A549 (cell line): ENCODE data around the gene PIWIL4. TPM values are rescaled to one million over a fixed set of nuclear protein-coding genes. Genes with fewer than 3 reads are reported as not detected.

Experiments used
- ATAC-seq, 2 experiments: fragments of 200-7000 bp in 1 of 2; fragments of >200 bp in 1 of 2; cut with Nextera tagmentation in 1 of 2; cut with Tn5 transposase in 1 of 2; 3 replicates each; pipeline versions ENCODE4 v1.8.0 to v1.9.1; 2018 to 2020; ENCODE audit warnings: mild to moderate bottlenecking in 1 of 2, moderate library complexity in 1 of 2
- CTCF ChIA-PET: fragments of 300-600 bp; sonication (Branson Sonifier 250); formaldehyde crosslinking; extraction: SDS; loops from one replicate; lab custom pipeline; 2021; ENCODE audit warnings: antibody characterized with exemption, inconsistent platforms; lab: Yijun Ruan, JAX
- POLR2A ChIA-PET: fragments of 350-600 bp; formaldehyde crosslinking; extraction: SDS; loops from one replicate; lab custom pipeline; 2021; ENCODE audit warnings: antibody characterized with exemption, inconsistent platforms; lab: Yijun Ruan, JAX
- DNase-seq, 2 experiments: peaks; one replicate each; pipeline versions ENCODE4 v3.0.0 to v3.0.0-alpha.2; 2011 to 2016; ENCODE audit warnings: low read depth in 1 of 2, low spot score in 1 of 2
- FAIRE-seq: peaks from 2 replicates; lab custom pipeline; 2011; peaks lifted over from hg19 to GRCh38; lab: Jason Lieb, UNC
- H3K27ac ChIP-seq, 2 experiments: fragments of >200 bp; sonication (Bioruptor Twin); formaldehyde crosslinking; 3 replicates each; pipeline ENCODE4 v1.5.1; 2016 to 2017
- H3K4me1 ChIP-seq: fragments of >200 bp; sonication (Bioruptor Twin); formaldehyde crosslinking; 3 replicates; pipeline ENCODE4 v1.6.1; 2016
- H3K4me2 ChIP-seq: fragments of >200 bp; sonication (Bioruptor Twin); formaldehyde crosslinking; 3 replicates; pipeline ENCODE4 v1.6.1; 2016
- H3K4me3 ChIP-seq: fragments of >200 bp; sonication (Bioruptor Twin); formaldehyde crosslinking; 3 replicates; pipeline ENCODE4 v1.5.1; 2016
- H3K9me3 ChIP-seq: fragments of >200 bp; sonication (Bioruptor Twin); formaldehyde crosslinking; 3 replicates; pipeline ENCODE4 v1.6.1; 2016
- BCL3 ChIP-seq: fragments of >200 bp; sonication (Bioruptor Twin); formaldehyde crosslinking; IDR thresholded peaks from 3 replicates; pipeline ENCODE4 v1.6.1; 2016
- CBX8 ChIP-seq: fragments of 200-600 bp; sonication (generic); IDR thresholded peaks from 2 replicates; pipeline ENCODE4 v1.6.1; 2016
- CEBPB ChIP-seq, 2 experiments: fragments of >200 bp in 1 of 2; sonication (Bioruptor Twin) in 1 of 2; formaldehyde crosslinking in 1 of 2; IDR thresholded peaks; 2 replicates each; pipeline ENCODE4 v1.6.1; 2012 to 2016
- EHF ChIP-seq: fragments of 250-450 bp; sonication (Bioruptor Pico); IDR thresholded peaks from 2 replicates; pipeline ENCODE4 v1.5.0; 2020; ENCODE audit warnings: mild to moderate bottlenecking
- EP300 ChIP-seq, 2 experiments: fragments of >200 bp; sonication (Bioruptor Twin); formaldehyde crosslinking; IDR thresholded peaks; 2 replicates in 1 of 2; 3 replicates in 1 of 2; pipeline ENCODE4 v1.6.1; 2016 to 2017
- ESRRA ChIP-seq: fragments of 150-350 bp; IDR thresholded peaks from 2 replicates; pipeline ENCODE4 v1.6.1; 2014; ENCODE audit warnings: mild to moderate bottlenecking, low read length, borderline replicate concordance
- FOSL2 ChIP-seq, 2 experiments: fragments of 450-650 bp in 1 of 2; fragments of >200 bp in 1 of 2; sonication (Bioruptor Twin) in 1 of 2; formaldehyde crosslinking; IDR thresholded peaks; 2 replicates each; pipeline versions ENCODE4 v1.5.0 to v1.6.1; 2016 to 2020; ENCODE audit warnings: mild to moderate bottlenecking in 1 of 2, moderate library complexity in 1 of 2
- GATA3 ChIP-seq: IDR thresholded peaks from 2 replicates; pipeline ENCODE4 v1.6.1; 2012; ENCODE audit warnings: borderline replicate concordance
- HEYL ChIP-seq: fragments of 250-450 bp; sonication (Bioruptor Pico); IDR thresholded peaks from 2 replicates; pipeline ENCODE4 v1.8.0; 2021; ENCODE audit warnings: mild to moderate bottlenecking, moderate library complexity
- HOXB13 ChIP-seq: fragments of 250-450 bp; sonication (Bioruptor Pico); IDR thresholded peaks from 2 replicates; pipeline ENCODE4 v1.5.0; 2020; ENCODE audit warnings: low read depth, mild to moderate bottlenecking, moderate library complexity
- JUN ChIP-seq, 2 experiments: fragments of >200 bp; sonication (Bioruptor Twin); formaldehyde crosslinking; IDR thresholded peaks; 2 replicates in 1 of 2; 3 replicates in 1 of 2; pipeline ENCODE4 v1.6.1; 2016 to 2017
- MAFK ChIP-seq: fragments of 450-650 bp; IDR thresholded peaks from 2 replicates; pipeline ENCODE4 v1.6.1; 2014; ENCODE audit not compliant: partially characterized antibody
- MAZ ChIP-seq: fragments of 150-350 bp; IDR thresholded peaks from 2 replicates; pipeline ENCODE4 v1.6.1; 2014; ENCODE audit warnings: antibody characterized with exemption, low read depth, low read length, borderline replicate concordance
- NFE2L2 ChIP-seq: fragments of 150-350 bp; conservative IDR thresholded peaks from 2 replicates; pipeline ENCODE4 v1.6.1; 2014; ENCODE audit warnings: low read length
- PHF8 ChIP-seq: fragments of 200-600 bp; sonication (generic); IDR thresholded peaks from 2 replicates; pipeline ENCODE4 v1.6.1; 2016; ENCODE audit warnings: low read depth, mild to moderate bottlenecking, antibody characterized with exemption, moderate library complexity, borderline replicate concordance
- POLR2A ChIP-seq: IDR thresholded peaks from 2 replicates; pipeline ENCODE4 v1.6.1; 2012; ENCODE audit warnings: mild to moderate bottlenecking, low read length
- RAD21 ChIP-seq, 2 experiments: fragments of >200 bp in 1 of 2; sonication (Bioruptor Twin) in 1 of 2; formaldehyde crosslinking in 1 of 2; IDR thresholded peaks in 1 of 2; conservative IDR thresholded peaks in 1 of 2; 2 replicates in 1 of 2; 3 replicates in 1 of 2; pipeline ENCODE4 v1.6.1; 2012 to 2018; ENCODE audit warnings: inconsistent platforms in 1 of 2
- RARB ChIP-seq: fragments of 250-450 bp; sonication (Bioruptor Pico); IDR thresholded peaks from 2 replicates; pipeline ENCODE4 v1.8.0; 2021; ENCODE audit warnings: mild to moderate bottlenecking, moderate library complexity
- RCOR1 ChIP-seq: fragments of 150-350 bp; IDR thresholded peaks from 2 replicates; pipeline ENCODE4 v1.6.1; 2014; ENCODE audit warnings: antibody characterized with exemption, low read length, low read depth
- TFCP2L1 ChIP-seq: fragments of 250-450 bp; sonication (Bioruptor Pico); IDR thresholded peaks from 2 replicates; pipeline ENCODE4 v1.5.0; 2021; ENCODE audit warnings: mild to moderate bottlenecking
- TP53 ChIP-seq: fragments of 250-450 bp; sonication (Bioruptor Pico); IDR thresholded peaks from 2 replicates; pipeline ENCODE4 v1.5.0; 2021; ENCODE audit warnings: mild to moderate bottlenecking, moderate library complexity
- ZFP36 ChIP-seq: fragments of 450-650 bp; IDR thresholded peaks from 2 replicates; pipeline ENCODE4 v1.6.1; 2014; ENCODE audit warnings: borderline replicate concordance; ENCODE audit not compliant: partially characterized antibody
- ZSCAN20 ChIP-seq: fragments of 250-450 bp; sonication (Bioruptor Pico); IDR thresholded peaks from 2 replicates; pipeline ENCODE4 v1.8.0; 2022; ENCODE audit warnings: mild to moderate bottlenecking, moderate library complexity
- WGBS: methylation state at CpG from one replicate; pipeline ENCODE4 v1.1.6; 2017; ENCODE audit errors: missing lambda C conversion rate; 5-methylcytosine and 5-hydroxymethylcytosine counted together
- polyA plus RNA-seq, 4 experiments: library from polyadenylated mRNA; depleted of rRNA in 3 of 4; stranded (reverse); fragments of >200 nt; fragmentation: RNase III in 1 of 4; extraction: RNeasy Plus Mini Kit Qiagen cat#74134 plus additional on column Dnase treatment in 1 of 4; gene quantifications; 2 replicates in 3 of 4; 3 replicates in 1 of 4; pipeline ENCODE4 v1.2.3, GENCODE V29; 2011 to 2017
- TF ChIP-seq, protein P1 (sequence below): fragments of 450-650 bp; IDR thresholded peaks from 2 replicates; pipeline ENCODE4 v1.6.1; 2014; ENCODE audit warnings: antibody characterized with exemption
- TF ChIP-seq, protein P2 (sequence below): fragments of 150-350 bp; IDR thresholded peaks from 2 replicates; pipeline ENCODE4 v1.6.1; 2014; ENCODE audit warnings: low read depth, mild to moderate bottlenecking, low read length
- TF ChIP-seq, protein P3 (sequence below): fragments of 200-600 bp; sonication (generic); IDR thresholded peaks from 2 replicates; pipeline ENCODE4 v1.6.1; 2016; ENCODE audit warnings: antibody characterized with exemption, mild to moderate bottlenecking, moderate library complexity
- TF ChIP-seq, protein P4 (sequence below): fragments of >200 bp; sonication (Bioruptor Twin); formaldehyde crosslinking; IDR thresholded peaks from 2 replicates; pipeline ENCODE4 v1.6.1; 2016

PIWIL4 gene
- polyA plus RNA-seq, 2 of the 4 experiments (the other 2 are of a cell fraction): 0.28 to 0.35 TPM

DNA sequence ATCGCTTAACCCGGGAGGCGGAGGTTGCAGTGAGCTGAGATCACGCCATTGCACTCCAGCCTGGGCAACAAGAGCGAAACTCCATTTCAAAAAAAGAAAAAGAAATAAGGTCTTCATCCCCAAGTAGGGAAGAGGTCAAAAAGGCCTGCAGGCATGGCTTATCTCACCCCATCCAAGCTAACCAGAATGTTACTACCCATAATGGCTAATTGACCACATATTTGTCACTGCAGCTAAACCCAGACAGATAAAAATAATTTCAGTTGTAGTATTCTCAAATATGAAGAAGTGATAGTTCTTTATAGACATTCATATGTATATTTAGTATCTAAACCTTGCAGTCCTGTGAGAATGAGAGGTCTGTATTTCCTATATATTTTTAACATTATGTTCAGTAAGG, 17.8 kb downstream of the PIWIL4 start:
- DNase-seq: no peak
- ChIA-PET CTCF (interaction anchor here (1.3 kb wide), 1 partner anchor 381 kb away, joined by 3 read pairs; no protein-coding TSS in a partner anchor), POLR2A (no interaction called here)
- no peak for FAIRE-seq
- Histone ChIP-seq H3K4me2 (no peak overlapping the region), H3K27ac (no peak overlapping the region), H3K9me3 (no peaks in the 10 kb centered on the region), H3K4me3 (no peak overlapping the region), H3K4me1 (no peaks in the 10 kb centered on the region)
- ATAC-seq: no peak
- 96% methylated on average over 5 of the region's 5 CpGs for WGBS
- TF ChIP-seq POLR2A: no peak
- no peak for TF ChIP-seq RARB (CRISPR knock-in tag)
- TF ChIP-seq, protein P1, sequence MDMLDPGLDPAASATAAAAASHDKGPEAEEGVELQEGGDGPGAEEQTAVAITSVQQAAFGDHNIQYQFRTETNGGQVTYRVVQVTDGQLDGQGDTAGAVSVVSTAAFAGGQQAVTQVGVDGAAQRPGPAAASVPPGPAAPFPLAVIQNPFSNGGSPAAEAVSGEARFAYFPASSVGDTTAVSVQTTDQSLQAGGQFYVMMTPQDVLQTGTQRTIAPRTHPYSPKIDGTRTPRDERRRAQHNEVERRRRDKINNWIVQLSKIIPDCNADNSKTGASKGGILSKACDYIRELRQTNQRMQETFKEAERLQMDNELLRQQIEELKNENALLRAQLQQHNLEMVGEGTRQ: no peak
- no peak for TF ChIP-seq TP53
- no peak for TF ChIP-seq HEYL (CRISPR knock-in tag)
- TF ChIP-seq, protein P2, sequence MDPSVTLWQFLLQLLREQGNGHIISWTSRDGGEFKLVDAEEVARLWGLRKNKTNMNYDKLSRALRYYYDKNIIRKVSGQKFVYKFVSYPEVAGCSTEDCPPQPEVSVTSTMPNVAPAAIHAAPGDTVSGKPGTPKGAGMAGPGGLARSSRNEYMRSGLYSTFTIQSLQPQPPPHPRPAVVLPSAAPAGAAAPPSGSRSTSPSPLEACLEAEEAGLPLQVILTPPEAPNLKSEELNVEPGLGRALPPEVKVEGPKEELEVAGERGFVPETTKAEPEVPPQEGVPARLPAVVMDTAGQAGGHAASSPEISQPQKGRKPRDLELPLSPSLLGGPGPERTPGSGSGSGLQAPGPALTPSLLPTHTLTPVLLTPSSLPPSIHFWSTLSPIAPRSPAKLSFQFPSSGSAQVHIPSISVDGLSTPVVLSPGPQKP: no peak
- TF ChIP-seq RAD21 (conservative IDR thresholded peaks at IDR 0.05 in 1 of 2, IDR thresholded peaks at IDR 0.05 in 1 of 2): no peak
- no peak for TF ChIP-seq RCOR1
- TF ChIP-seq CEBPB (IDR thresholded peaks at IDR 0.05): no peak
- TF ChIP-seq, protein P3, sequence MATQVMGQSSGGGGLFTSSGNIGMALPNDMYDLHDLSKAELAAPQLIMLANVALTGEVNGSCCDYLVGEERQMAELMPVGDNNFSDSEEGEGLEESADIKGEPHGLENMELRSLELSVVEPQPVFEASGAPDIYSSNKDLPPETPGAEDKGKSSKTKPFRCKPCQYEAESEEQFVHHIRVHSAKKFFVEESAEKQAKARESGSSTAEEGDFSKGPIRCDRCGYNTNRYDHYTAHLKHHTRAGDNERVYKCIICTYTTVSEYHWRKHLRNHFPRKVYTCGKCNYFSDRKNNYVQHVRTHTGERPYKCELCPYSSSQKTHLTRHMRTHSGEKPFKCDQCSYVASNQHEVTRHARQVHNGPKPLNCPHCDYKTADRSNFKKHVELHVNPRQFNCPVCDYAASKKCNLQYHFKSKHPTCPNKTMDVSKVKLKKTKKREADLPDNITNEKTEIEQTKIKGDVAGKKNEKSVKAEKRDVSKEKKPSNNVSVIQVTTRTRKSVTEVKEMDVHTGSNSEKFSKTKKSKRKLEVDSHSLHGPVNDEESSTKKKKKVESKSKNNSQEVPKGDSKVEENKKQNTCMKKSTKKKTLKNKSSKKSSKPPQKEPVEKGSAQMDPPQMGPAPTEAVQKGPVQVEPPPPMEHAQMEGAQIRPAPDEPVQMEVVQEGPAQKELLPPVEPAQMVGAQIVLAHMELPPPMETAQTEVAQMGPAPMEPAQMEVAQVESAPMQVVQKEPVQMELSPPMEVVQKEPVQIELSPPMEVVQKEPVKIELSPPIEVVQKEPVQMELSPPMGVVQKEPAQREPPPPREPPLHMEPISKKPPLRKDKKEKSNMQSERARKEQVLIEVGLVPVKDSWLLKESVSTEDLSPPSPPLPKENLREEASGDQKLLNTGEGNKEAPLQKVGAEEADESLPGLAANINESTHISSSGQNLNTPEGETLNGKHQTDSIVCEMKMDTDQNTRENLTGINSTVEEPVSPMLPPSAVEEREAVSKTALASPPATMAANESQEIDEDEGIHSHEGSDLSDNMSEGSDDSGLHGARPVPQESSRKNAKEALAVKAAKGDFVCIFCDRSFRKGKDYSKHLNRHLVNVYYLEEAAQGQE: no peak
- TF ChIP-seq NFE2L2: no peak
- no peak for TF ChIP-seq TFCP2L1 (CRISPR knock-in tag)
- no peak for TF ChIP-seq ESRRA
- no peak for TF ChIP-seq GATA3
- TF ChIP-seq, protein P4, sequence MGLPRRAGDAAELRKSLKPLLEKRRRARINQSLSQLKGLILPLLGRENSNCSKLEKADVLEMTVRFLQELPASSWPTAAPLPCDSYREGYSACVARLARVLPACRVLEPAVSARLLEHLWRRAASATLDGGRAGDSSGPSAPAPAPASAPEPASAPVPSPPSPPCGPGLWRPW: no peak
- no peak for TF ChIP-seq MAZ
- no peak for TF ChIP-seq PHF8

DNA sequence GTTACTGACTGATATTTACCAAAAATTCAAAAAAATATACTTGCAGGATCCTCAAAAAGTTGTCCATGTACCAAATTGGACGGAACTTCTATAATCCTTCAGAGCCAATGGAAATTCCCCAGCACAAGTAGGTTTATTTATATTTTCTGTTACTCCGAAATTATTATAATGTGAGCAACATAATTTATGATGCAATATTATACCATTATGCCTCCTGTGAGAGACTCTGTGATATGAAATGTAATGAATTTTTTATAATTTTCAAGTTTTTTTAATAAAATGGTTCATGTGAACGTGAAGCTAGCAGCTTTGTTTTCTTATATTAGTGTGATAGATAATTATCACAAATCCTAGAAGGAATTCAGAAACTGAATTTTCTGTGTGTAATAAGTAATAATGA, 18.2 kb downstream of the PIWIL4 start:
- H3K4me3 ChIP-seq: no peak overlapping the region
- TF ChIP-seq BCL3 (no peak), CBX8 (no peak), JUN (IDR thresholded peaks at IDR 0.05) (no peak), ZFP36 (no peak), EHF (no peak), FOSL2 (IDR thresholded peaks at IDR 0.05) (no peak), FOSL2 (CRISPR knock-in tag; IDR thresholded peaks at IDR 0.05) (no peak), CEBPB (IDR thresholded peaks at IDR 0.05) (no peak), EP300 (IDR thresholded peaks at IDR 0.05) (no peak), HOXB13 (CRISPR knock-in tag) (no peak), ESRRA (no peak), ZSCAN20 (CRISPR knock-in tag) (no peak), RARB (CRISPR knock-in tag) (no peak), MAZ (no peak), PHF8 (no peak), MAFK (no peak)
- TF ChIP-seq, protein P3: no peak
- TF ChIP-seq, all 56 proteins: peak for 0
- ChIA-PET POLR2A (no interaction called here), CTCF (interaction anchor here (1.3 kb wide), 1 partner anchor 380 kb away, joined by 3 read pairs; no protein-coding TSS in a partner anchor)
- no peak overlapping the region for H3K4me2 ChIP-seq
- H3K27ac ChIP-seq: no peak overlapping the region
- ATAC-seq (no peak), FAIRE-seq (no peak), DNase-seq (no peak)
- 78% methylated on average over 3 of the region's 3 CpGs for WGBS
- H3K4me1 ChIP-seq: no peaks in the 10 kb centered on the region
- H3K9me3 ChIP-seq: no peaks in the 10 kb centered on the region
